Endothelial cell of umbilical vein (primary cell): ENCODE data around the gene ALDH3A2. TPM values are rescaled to one million over a fixed set of nuclear protein-coding genes. Genes with fewer than 3 reads are reported as not detected.

Experiments used
- BruUV-seq: library from RNA; stranded (reverse); fragments of 400-500 nt; replicated peaks from 2 replicates; lab custom pipeline; 2021; lab: Mats Ljungman, UMichigan
- CTCF ChIA-PET: fragments of 300-600, 350-600 bp; sonication (Branson Sonifier 250); formaldehyde crosslinking; loops from one replicate; lab custom pipeline; 2021; ENCODE audit warnings: antibody characterized with exemption, inconsistent platforms; lab: Charles Lee
- POLR2A ChIA-PET: fragments of 300-600, 350-600 bp; sonication (Branson Sonifier 250); formaldehyde crosslinking; loops from one replicate; lab custom pipeline; 2021; ENCODE audit warnings: antibody characterized with exemption, inconsistent platforms; lab: Charles Lee
- DNase-seq: peaks from one replicate; pipeline ENCODE4 v3.0.0-alpha.2; 2011; ENCODE audit warnings: low read depth, low spot score
- FAIRE-seq: peaks from 2 replicates; lab custom pipeline; 2011; peaks lifted over from hg19 to GRCh38; lab: Jason Lieb, UNC
- H2AFZ ChIP-seq: 2 replicates; pipeline ENCODE4 v1.6.0; 2012; ENCODE audit warnings: low read depth, low read length, control low read depth, inconsistent platforms
- H3K27ac ChIP-seq: 2 replicates; pipeline ENCODE4 v1.5.1; 2011; ENCODE audit warnings: low read depth, mild to moderate bottlenecking, control low read depth, low read length, moderate library complexity; ENCODE audit not compliant: insufficient read depth
- H3K27me3 ChIP-seq, 2 experiments: 2 replicates each; pipeline versions ENCODE4 v1.6.0 to v1.6.1; 2011; ENCODE audit warnings: low read length in 2 of 2, mixed read lengths in 1 of 2; ENCODE audit not compliant: control insufficient read depth in 2 of 2, insufficient read depth in 2 of 2
- H3K36me3 ChIP-seq, 2 experiments: 2 replicates in 1 of 2; 3 replicates in 1 of 2; pipeline ENCODE4 v1.5.1; 2011; ENCODE audit warnings: low read length in 2 of 2, mild to moderate bottlenecking in 1 of 2, moderate library complexity in 1 of 2; ENCODE audit not compliant: control insufficient read depth in 2 of 2, insufficient read depth in 2 of 2; ENCODE audit errors: extremely low read depth in 1 of 2
- H3K4me1 ChIP-seq: 3 replicates; pipeline ENCODE4 v1.5.1; 2011; ENCODE audit warnings: mild to moderate bottlenecking, low read length; ENCODE audit not compliant: control insufficient read depth, insufficient read depth; ENCODE audit errors: extremely low read depth
- H3K4me2 ChIP-seq: 2 replicates; pipeline ENCODE4 v1.6.1; 2011; ENCODE audit warnings: low read length, control low read depth, mixed read lengths; ENCODE audit not compliant: insufficient read depth
- H3K4me3 ChIP-seq, 3 experiments: fragments of 200-600 bp in 1 of 3; sonication (generic), shearing (Covaris generic) in 1 of 3; replicated peaks in 1 of 3; 2 replicates each; pipeline ENCODE4 v1.5.1; 2011 to 2016; ENCODE audit warnings: control low read depth in 3 of 3, low read length in 3 of 3, mild to moderate bottlenecking in 2 of 3, inconsistent platforms in 1 of 3, low read depth in 1 of 3, moderate library complexity in 1 of 3; ENCODE audit not compliant: insufficient read depth in 1 of 3
- H3K79me2 ChIP-seq: 2 replicates; pipeline ENCODE4 v1.6.0; 2012; ENCODE audit warnings: low read length, inconsistent platforms; ENCODE audit not compliant: control insufficient read depth, insufficient read depth
- H3K9ac ChIP-seq: replicated peaks from 2 replicates; pipeline ENCODE3; 2011; ENCODE audit warnings: low read length, control low read depth; ENCODE audit not compliant: insufficient read depth; ENCODE audit errors: extremely low read depth
- H3K9me1 ChIP-seq: replicated peaks from 3 replicates; pipeline ENCODE4 v1.6.0; 2011; ENCODE audit warnings: mild to moderate bottlenecking, low read length; ENCODE audit not compliant: control insufficient read depth, insufficient read depth; ENCODE audit errors: extremely low read depth
- H3K9me3 ChIP-seq: replicated peaks from 2 replicates; pipeline ENCODE4 v1.5.1; 2012; ENCODE audit warnings: low read length, inconsistent platforms; ENCODE audit not compliant: control insufficient read depth, insufficient read depth
- H4K20me1 ChIP-seq: replicated peaks from 2 replicates; pipeline ENCODE3; 2011; ENCODE audit warnings: mild to moderate bottlenecking, low read length; ENCODE audit not compliant: control insufficient read depth, insufficient read depth; ENCODE audit errors: extremely low read depth
- CTCF ChIP-seq, 2 donors: IDR thresholded peaks; 1 replicate in 1 of 2; 2 replicates in 1 of 2; pipeline ENCODE4 v1.5.1; 2011; ENCODE audit warnings: low read length in 2 of 2, mild to moderate bottlenecking in 2 of 2, moderate library complexity in 2 of 2, control low read depth in 1 of 2, inconsistent platforms in 1 of 2, low read depth in 1 of 2; ENCODE audit not compliant: insufficient read depth in 1 of 2; ENCODE audit errors: extremely low read depth in 1 of 2
- EZH2 ChIP-seq: IDR thresholded peaks from 2 replicates; pipeline ENCODE4 v1.6.1; 2012; ENCODE audit warnings: borderline replicate concordance, low read depth, mild to moderate bottlenecking, moderate library complexity, low read length, inconsistent platforms; ENCODE audit not compliant: severe bottlenecking
- FOS ChIP-seq: IDR thresholded peaks from 2 replicates; pipeline ENCODE4 v1.6.1; 2011; ENCODE audit warnings: mild to moderate bottlenecking, low read length, moderate library complexity, borderline replicate concordance; ENCODE audit not compliant: insufficient read depth
- GATA2 ChIP-seq: IDR thresholded peaks from 2 replicates; pipeline ENCODE4 v1.7.0; 2011; ENCODE audit warnings: low read depth, mild to moderate bottlenecking, moderate library complexity, mixed read lengths, low read length; ENCODE audit not compliant: insufficient read length, insufficient read depth
- JUN ChIP-seq: IDR thresholded peaks from 2 replicates; pipeline ENCODE4 v1.6.1; 2011; ENCODE audit warnings: borderline replicate concordance, low read depth; ENCODE audit not compliant: insufficient read length, insufficient read depth
- MAX ChIP-seq: IDR thresholded peaks from 2 replicates; pipeline ENCODE4 v1.6.1; 2011; ENCODE audit not compliant: insufficient read depth, insufficient read length
- MYC ChIP-seq: IDR thresholded peaks from one replicate; pipeline ENCODE4 v1.6.1; 2011; ENCODE audit warnings: mild to moderate bottlenecking, low read depth, low read length
- POLR2A ChIP-seq: IDR thresholded peaks from 2 replicates; pipeline ENCODE4 v1.6.1; 2012; ENCODE audit warnings: low read depth, mild to moderate bottlenecking, control low read depth, low read length
- POLR2AphosphoS5 ChIP-seq: IDR thresholded peaks from 2 replicates; pipeline ENCODE4 v1.6.1; 2012; ENCODE audit warnings: low read depth, mild to moderate bottlenecking, control low read depth, low read length, moderate library complexity; ENCODE audit not compliant: insufficient read depth
- dilution Hi-C: fragments of 300-500 bp; cut with MboI; formaldehyde crosslinking; loops from one replicate; pipeline ENCODE4 v1.15.0; 2019; ENCODE audit warnings: low sequenced_read_pairs; ENCODE audit not compliant: extremely low pct_ligation_motif_present
- intact Hi-C: fragments of 100-400 bp; cut with micrococcal nuclease; formaldehyde crosslinking; loops from one replicate; pipeline ENCODE4 v1.10.0; 2022
- polyA plus RNA-seq, 4 experiments: library from polyadenylated mRNA; depleted of rRNA in 3 of 4; stranded (reverse) in 3 of 4; unstranded in 1 of 4; fragments of >200 nt; gene quantifications; 2 replicates each; pipeline versions ENCODE4 v1.2.1 to v1.2.3, GENCODE V29; 2011 to 2012; ENCODE audit warnings: missing spikeins in 1 of 4
- total RNA-seq: library from RNA; stranded (reverse); gene quantifications from 2 replicates; pipeline ENCODE4 v1.2.3, GENCODE V29; 2021

ALDH3A2 gene
- total and polyA plus RNA-seq, 2 donors (not counting 3 experiments of a cell fraction or from before 2014, with no cell fraction given): 16.7 to 36.5 TPM

DNA sequence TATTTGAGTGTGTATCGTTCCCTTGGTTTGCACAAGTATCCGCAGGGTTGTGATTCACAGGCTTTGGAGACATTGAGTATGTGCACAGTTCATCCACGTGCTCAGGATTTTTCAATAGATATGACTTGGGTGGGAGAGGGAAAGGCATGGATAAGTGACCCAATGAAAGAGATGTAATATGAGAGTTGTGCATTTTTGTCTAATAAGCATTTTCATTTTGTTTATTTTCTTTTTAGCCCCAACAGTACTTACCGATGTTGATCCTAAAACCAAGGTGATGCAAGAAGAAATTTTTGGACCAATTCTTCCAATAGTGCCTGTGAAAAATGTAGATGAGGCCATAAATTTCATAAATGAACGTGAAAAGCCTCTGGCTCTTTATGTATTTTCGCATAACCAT, 14.5 kb downstream of the ALDH3A2 start:
- Histone ChIP-seq H2AFZ (no peak overlapping the region), H3K79me2 (no peaks in the 10 kb centered on the region), H3K9me3 (no peaks in the 10 kb centered on the region), H3K9me1 (no peaks in the 10 kb centered on the region), H3K27ac (no peak overlapping the region), H4K20me1 (no peaks in the 10 kb centered on the region), H3K4me1 (no peaks in the 10 kb centered on the region), H3K36me3 (peaks cover 0 to 8% of the 10 kb centered on the region in 2 experiments), H3K9ac (no peak overlapping the region), H3K4me3 (no peak overlapping the region), H3K27me3 (no peaks in the 10 kb centered on the region), H3K4me2 (no peak overlapping the region)
- ChIA-PET CTCF (no interaction called here), POLR2A (no interaction called here)
- intact Hi-C loops (no loop called here), dilution Hi-C loops (no loop called here)
- no peak for DNase-seq
- TF ChIP-seq POLR2A: no peak
- no peak for TF ChIP-seq MYC
- no peak for TF ChIP-seq POLR2AphosphoS5
- TF ChIP-seq MAX: no peak
- no peak for TF ChIP-seq EZH2
- no TSS peak for BruUV-seq
- FAIRE-seq: no peak

GRCh38 chr17:19664136-19664820, 15.7 kb downstream of the ALDH3A2 start:
- Histone ChIP-seq H2AFZ (no peak overlapping the region), H3K9me1 (no peaks in the 10 kb centered on the region), H3K4me3 (no peak overlapping the region), H3K4me1 (no peaks in the 10 kb centered on the region), H3K9me3 (no peaks in the 10 kb centered on the region), H3K36me3 (peaks cover 0 to 8% of the 10 kb centered on the region in 2 experiments), H3K79me2 (no peaks in the 10 kb centered on the region), H3K27me3 (no peaks in the 10 kb centered on the region), H4K20me1 (no peaks in the 10 kb centered on the region), H3K4me2 (no peak overlapping the region), H3K27ac (no peak overlapping the region), H3K9ac (no peak overlapping the region)
- TF ChIP-seq EZH2 (no peak), POLR2A (no peak), MYC (no peak), CTCF (IDR thresholded peaks at IDR 0.05; ENCODE audit: extremely low read depth in 1 of 2, insufficient read depth in 1 of 2, low read depth in 1 of 2, low read length in 2 of 2) (no peak), MAX (no peak), GATA2 (no peak), FOS (no peak), JUN (no peak), POLR2AphosphoS5 (no peak)
- no peak for FAIRE-seq
- dilution Hi-C loops: no loop called here
- POLR2A ChIA-PET: no interaction called here
- no peak for DNase-seq
- intact Hi-C loops: no loop called here
- CTCF ChIA-PET: no interaction called here
- BruUV-seq: no TSS peak
